GM18909 (cell line): ENCODE data around the gene EXO1.

Experiments
- ATAC-seq: cut with Tn5 transposase; IDR thresholded peaks from one replicate; pipeline ENCODE4 v1.9.1; 2021; ENCODE audit warnings: mild to moderate bottlenecking; ENCODE audit not compliant: unreplicated experiment, poor library complexity

EXO1 gene

DNA sequence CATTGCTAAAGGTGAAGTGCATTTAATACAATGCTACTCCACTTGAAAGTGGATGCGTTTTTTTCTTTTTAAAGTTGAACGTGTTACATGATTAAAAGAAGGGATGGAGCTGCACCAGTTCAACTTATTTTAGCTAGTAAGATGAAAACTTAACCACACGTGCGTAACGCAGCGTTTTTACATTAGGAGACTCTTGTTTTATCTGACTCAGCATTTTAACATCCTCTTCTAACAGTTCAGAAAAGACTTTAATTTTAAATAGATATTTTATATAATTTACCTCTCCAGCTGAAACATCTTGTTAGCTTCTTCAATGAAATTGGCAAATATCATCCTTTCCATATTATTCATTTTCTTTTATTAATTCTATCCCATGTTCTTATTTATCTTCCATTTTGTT, 33.4 kb downstream of the EXO1 start:
- ATAC-seq = no peak

DNA sequence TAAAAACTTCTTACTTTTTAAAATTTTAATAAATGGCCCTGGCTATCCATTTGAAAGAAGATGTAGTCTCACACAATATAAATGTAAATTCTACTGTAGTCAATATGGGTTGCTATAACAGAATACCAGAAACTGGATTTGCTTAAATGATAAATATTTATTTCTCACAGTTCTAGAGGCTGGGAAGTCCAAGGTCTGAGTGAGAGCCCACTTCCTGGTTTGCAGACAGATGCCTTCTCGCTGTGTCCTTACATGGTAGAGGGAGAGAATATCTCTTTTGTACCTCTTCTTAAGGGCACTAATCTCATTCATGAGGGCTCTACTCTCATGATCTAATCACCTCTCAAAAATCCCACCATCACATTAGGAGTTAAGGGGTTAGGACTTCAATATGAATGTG, 35.2 kb downstream of the EXO1 start:
- ATAC-seq = no peak

DNA sequence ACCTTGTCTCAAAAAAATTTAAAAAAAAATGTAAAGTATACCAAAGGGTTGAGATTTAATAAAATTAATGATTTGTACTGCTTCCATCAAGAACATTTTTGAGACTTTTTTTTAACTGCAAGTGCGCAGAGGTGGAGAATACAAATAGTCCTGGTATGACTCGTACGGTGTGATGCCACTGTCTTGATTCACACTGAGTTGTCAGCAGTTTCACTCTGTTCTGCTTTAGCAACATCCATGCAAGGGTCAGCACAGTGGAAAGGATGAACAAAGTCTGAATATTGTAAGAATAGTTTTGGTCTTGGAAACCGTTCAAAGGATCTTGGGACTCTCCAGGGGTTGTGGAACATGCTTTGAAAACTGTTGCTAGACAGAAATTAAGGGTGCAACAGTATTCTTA, 40.2 kb downstream of the EXO1 start:
- ATAC-seq = no peak

DNA sequence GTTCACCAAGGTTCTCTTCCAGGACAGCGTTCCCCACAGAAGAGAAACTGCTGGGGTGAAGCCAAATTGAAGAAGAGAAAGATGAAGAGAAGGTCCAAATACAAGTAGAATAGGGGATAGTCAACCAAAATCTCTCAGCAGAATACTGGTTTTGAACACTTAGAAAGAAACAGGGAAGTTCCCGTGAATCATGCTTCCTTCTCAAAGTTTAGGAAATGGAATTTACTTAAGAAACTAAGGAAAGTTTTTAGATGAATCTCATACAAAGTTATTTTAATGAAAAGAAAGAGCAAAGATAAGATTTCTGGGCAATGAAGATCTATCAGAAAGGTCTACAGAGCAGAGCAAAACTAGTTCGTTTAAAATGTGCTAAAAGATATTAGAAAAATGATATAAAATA, 43.3 kb downstream of the EXO1 start:
- ATAC-seq = no peak

DNA sequence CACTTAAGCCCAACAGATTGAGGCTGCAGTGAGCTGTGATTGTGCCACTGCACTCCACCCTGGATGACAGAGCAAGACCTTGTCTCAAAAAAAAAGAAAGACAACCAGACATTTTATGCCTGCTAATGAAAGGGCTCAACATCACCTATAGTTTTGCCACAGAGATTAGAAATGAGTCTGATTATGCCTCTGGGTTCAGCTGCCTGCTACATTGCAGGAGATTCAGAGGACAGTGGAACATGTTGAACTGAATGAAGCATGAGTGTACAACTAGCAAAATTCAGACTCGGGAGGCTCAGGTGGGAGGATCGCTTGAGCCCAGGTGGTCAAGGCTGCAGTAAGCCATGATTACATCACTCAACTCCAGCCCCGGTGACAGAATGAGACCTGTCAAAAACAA, 46.0 kb downstream of the EXO1 start:
- no peak for ATAC-seq

DNA sequence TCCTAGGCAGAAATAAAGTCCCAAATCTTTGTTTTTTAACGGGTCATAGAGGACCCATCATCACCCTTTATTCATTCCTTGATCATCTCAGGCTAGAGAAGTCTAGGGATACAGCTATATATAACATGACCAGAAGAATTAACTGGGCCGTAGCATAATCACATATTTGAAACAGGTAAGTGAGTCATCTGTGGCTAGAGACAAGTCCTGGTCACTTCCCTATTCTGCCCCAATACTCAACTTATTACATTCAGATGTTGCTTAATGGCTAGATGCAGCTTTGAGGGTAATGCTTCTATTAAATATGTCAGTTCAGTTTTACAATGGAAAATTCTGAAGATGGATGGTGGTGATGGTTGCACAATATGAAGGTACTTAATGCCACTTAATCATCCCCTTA, 47.0 kb downstream of the EXO1 start:
- peak; percentile 77 for ATAC-seq

DNA sequence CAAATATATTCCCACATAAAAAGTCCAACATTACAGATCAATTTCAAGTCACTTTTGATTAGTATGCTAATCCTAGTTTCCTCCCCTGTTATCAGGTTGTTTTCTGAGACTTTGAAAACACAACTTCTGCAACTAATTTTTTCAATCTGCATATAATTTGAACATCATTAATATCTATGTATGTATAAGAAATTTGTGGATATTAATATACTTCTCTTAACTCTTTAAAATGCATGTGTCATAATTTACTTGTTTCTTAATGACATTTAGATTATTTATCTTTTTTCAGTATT, 48.6 kb downstream of the EXO1 start:
- ATAC-seq = no peak

DNA sequence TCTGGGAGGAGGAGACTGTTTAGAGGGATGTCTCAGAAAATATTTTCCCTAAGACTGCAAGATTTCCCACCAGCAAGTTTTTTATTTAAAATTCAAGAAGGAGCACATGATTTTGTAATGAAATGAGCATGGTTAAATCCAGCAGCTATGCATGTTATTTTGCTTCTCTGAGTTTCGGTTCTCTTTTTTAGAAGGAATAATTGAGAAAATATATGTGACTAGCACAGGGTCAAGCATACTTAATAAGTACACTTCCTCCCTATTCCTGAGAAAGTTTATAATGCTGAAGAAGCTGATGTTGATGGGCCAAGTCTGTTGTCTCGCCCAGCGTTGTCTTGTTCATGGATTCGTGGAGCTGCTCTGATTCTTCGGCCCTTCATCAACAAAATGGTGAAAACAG, 51.2 kb downstream of the EXO1 start:
- ATAC-seq = no peak

DNA sequence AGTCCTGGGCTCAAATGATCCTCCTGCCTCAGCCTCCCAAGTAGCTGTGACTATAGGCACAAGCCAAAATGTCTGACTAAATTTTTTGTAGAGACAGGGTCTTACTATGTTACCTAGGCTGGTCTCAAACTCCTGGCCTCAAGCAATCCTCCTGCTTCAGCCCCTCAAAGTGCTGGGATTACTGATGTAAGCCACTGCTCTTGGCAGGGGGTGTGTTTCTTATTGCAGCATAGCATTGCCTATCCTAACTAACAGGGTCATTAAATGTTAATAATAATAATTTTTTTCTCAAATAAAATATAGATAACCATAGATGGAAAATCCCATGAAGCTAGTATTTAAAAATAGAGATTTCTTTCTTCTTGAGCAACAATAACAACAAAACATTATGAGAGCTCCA, 52.4 kb downstream of the EXO1 start:
- no peak for ATAC-seq

DNA sequence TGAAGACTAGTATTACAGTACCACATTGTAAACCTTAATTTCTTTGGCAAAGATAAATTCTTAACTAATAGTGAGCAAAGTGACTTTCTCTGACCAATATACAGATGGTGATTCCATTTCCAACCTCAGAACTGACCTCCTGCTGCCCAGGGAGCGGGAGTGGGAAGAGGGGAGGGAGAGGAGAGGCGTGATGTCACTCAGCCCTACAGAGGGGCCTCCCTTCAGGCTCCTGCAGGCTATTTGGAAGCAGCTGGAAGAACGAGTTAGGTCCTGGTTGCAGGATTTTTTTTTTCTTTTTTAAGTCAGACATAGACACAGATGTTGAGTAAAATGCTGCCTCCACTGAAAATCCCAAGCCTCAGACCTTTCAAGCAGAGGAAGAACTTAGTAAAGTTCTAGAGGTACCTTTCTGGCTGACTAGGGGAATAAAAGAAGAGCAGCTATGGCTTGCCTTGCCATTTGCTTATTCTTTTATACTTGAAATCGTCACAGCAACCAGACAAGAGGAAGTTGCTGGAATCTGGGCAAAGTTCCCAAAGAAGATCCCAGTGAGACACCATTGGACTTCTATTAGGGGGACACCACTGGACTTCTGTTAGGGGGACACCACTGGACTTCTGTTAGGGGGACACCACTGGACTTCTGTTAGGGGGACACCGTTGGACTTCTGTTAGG, 54.5 kb downstream of the EXO1 start:
- no peak for ATAC-seq

DNA sequence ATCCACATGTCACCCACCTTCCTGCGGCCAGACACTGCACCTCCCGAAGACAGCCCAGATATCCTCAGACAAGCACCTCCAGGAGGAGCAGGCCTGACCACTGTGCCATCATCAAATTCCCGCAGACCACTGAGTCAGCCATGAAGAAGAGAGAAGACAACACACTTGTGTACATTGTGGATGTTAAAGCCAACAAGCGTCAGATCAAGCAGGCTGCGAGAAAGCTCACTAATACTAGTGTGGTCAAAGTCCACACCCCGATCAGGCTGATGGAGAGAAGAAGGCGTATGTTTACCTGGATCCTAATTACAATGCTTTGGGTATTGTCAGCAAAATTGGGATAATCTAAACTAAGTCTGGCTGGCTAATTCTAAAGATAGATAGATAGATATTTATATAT, 68.2 kb downstream of the EXO1 start:
- no peak for ATAC-seq

DNA sequence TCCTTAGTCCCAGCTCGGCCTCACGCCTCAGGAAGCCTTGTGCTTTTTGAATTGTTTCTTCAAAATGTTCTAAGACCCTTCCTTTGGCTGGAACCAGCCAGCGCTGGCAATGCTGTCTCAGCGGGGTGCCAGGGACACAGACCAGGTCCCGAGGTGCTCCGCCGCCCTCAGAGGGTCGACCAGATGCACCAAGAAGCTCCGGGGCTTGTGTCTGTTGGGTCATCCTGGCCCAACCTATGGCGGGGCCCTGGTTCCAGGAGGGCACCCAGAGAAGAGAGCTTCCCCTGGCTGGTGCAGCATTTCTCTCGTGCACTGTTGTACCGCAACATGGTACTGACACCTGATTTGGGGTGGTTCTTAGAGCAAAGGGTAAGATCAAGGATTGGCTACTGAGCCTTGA, 69.5 kb downstream of the EXO1 start:
- no peak for ATAC-seq

DNA sequence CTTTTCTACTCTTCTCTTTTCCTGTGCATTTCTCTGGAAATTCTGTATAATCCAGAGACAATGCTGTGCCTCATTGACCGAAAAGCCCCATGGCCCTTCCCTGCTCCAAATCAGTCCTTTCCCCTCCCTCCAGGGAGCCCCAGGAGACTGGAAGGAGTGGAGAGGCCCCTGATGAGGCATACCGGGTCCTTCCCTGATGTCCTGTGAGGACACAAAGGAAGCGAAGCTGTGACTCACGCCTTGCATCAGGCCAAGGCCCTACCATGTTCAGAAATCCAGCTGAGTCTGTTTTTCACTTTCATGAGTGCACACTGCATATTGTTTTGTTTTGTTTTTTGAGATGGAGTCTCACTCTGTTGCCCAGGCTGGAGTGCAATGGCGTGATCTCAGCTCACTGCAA, 70.9 kb downstream of the EXO1 start:
- no peak for ATAC-seq

DNA sequence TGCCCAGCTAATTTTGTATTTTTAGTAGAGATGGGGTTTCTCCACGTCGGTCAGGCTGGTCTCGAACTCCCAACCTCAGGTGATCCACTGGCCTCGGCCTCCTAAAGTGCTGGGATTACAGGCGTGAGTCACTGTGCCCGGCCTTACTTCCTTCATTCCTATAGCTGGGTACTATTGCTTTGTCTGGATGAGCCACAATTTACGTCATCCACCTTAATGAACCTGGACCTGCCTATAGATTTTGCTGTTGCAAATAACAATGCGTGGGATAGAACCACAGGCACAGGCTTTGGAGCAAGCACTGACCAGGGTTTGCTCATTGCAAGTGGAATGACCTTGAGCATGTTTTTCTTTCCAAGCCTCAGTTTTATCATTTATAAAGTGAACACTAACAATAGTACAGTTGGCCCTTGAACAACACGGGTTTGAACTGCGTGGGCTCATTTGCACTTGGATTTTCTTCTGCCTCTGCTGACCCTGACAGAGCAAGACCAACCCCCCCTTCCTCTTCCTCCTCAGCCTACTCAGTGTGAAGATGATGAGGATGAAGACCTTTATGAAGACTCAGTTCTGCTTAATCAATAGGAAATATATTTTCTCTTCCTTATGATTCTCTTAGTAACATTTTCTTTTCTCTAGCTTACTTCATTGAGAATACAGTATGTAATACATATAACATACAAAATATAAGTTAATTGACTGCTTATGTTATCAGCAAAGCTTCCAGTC, 76.2 kb downstream of the EXO1 start:
- no peak for ATAC-seq

DNA sequence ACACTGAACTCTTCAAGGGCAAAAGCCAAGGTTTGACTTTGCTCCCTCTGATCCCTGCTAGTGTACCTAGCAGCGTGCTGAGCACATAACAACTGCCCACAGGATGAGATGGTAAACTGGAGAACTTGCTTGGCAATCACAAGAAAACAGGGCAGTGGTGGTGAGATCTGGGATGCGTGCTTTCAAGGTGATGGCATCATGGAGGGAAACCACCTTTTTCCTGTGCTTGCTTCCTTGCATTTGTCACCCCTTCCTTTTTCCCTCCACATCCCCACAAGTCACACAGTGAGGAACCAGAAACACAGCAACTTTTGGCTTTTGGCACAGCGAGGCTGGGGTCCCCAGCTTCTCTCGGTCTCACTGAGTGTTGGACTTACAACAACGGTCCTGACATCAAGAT, 78.1 kb downstream of the EXO1 start:
- ATAC-seq = no peak

DNA sequence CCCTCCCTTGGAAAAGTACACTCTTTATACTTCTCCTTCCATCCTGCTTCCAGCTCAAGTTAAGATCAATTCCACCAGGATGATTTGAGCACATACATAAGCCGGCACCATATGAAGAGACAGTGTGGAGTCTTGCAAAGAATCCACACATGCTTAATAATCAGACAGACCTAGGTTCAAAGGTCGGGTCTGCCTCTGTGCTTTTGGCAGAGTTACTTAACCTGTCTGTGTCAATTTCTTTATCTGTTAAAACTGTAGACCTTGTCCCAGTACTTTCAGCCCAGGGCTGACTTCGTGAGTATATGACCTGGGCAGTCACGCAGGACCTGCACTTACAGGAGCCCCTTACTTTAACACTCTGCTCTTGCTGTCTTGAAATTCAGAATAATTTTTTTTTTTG, 79.3 kb downstream of the EXO1 start:
- ATAC-seq = no peak

DNA sequence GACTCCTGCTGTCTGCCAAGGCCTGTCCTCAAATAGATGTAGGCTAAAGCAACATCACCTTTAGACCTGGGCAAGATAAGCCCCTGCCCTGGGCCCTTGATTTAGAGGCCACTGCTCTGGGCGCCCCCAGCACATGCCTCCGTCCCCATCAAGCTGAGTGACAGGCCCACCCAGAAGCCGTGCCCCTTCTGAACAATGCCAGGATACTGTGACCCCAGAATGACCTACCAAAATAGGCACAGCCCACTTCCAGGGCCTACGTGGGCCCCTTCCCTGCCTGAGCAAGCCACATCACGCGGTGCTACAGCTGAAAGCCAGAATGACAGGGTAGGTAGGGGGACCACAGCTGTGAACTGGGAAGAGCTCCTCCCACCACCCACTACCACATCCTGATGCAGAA, 84.8 kb downstream of the EXO1 start:
- no peak for ATAC-seq

DNA sequence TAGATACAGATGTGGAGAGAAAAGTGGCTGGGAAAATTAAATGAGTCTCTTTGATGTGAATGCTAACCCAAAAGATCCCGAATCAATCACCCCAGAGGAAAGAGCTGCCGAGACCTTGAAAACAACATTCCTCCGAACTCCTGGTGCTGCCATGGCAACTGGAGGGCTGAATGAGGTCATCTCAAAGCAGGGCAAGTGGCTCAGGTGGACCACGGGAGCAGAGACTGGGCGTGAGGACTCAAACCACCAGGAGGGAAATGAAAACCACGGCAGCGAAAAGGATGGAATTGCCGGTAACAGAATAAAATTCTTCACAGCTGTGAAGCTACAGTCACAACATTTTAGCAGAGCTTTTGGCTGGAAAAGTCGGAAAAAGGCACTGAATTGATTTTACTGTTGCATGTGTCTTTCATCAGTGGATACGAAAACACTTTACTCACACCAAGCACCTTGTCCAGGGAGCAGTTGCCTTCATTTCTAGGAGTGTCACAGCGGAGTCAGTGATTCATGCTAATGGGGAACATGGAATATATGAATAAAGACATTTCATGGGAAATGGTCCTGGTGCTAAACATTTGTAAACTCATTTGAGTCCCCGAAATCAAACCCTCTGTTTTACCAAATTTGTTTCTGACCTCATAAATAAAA, 86.3 kb downstream of the EXO1 start:
- no peak for ATAC-seq

DNA sequence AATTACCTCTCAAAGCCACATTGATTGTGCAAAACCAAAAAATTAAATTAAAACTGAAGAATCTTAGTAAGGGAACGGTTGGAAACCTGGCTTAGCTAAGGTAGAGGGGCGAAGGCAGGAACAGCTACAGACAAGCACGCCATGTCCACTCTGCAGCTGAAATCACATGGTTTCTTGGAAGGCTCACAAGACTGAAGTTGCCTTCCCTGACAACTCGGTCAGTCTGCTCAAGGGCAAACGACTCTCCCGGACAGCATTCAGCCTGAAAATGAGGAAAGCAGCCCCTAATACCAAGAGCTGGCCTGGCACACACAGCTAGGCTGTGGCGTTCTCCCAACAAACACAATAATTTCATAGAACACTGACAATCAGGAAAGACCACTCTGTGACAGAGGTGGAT, 86.9 kb downstream of the EXO1 start:
- ATAC-seq = no peak
